DND-41 (cell line): ENCODE results near the gene DNAJC7.
"Not testable (repeated sequence)": the region's sequence is repeated elsewhere in the genome, so short reads cannot be mapped to it uniquely, and the experiment has no call there.

ENCODE experiments used
- ATAC-seq: fragments of 200-7000 bp; cut with Tn5 transposase; 3 replicates; pipeline ENCODE4 v1.9.1; 2021; ENCODE audit warnings: low read depth; ENCODE audit not compliant: insufficient read depth
- DNase-seq: peaks from one replicate; pipeline ENCODE4 v3.0.0-alpha.2; 2020
- H2AFZ ChIP-seq: 2 replicates; pipeline ENCODE4 v1.6.0; 2012; ENCODE audit warnings: low read depth, low read length
- H3K27ac ChIP-seq: 2 replicates; pipeline ENCODE4 v1.5.1; 2012; ENCODE audit warnings: low read length, inconsistent platforms
- H3K27me3 ChIP-seq: fragments of 200-600 bp; sonication (generic); 2 replicates; pipeline ENCODE4 v1.6.0; 2012; ENCODE audit warnings: low read length, mild to moderate bottlenecking, inconsistent platforms; ENCODE audit not compliant: insufficient read depth, poor library complexity
- H3K36me3 ChIP-seq: 2 replicates; pipeline ENCODE4 v1.5.1; 2012; ENCODE audit warnings: low read length, inconsistent platforms; ENCODE audit not compliant: insufficient read depth
- H3K4me1 ChIP-seq: 2 replicates; pipeline ENCODE4 v1.5.1; 2012; ENCODE audit warnings: mild to moderate bottlenecking, low read length; ENCODE audit not compliant: insufficient read depth
- H3K4me2 ChIP-seq: 2 replicates; pipeline ENCODE4 v1.6.0; 2012; ENCODE audit warnings: mild to moderate bottlenecking, moderate library complexity, low read length, inconsistent platforms; ENCODE audit not compliant: insufficient read depth
- H3K4me3 ChIP-seq, 2 experiments: fragments of 200-600 bp in 1 of 2; shearing (Covaris generic) in 1 of 2; 2 replicates each; pipeline ENCODE4 v1.5.1; 2012 to 2016; ENCODE audit warnings: inconsistent platforms in 2 of 2, low read length in 2 of 2, mild to moderate bottlenecking in 2 of 2, low read depth in 1 of 2, moderate library complexity in 1 of 2
- H3K79me2 ChIP-seq: 2 replicates; pipeline ENCODE4 v1.6.0; 2012; ENCODE audit warnings: low read length, inconsistent platforms; ENCODE audit not compliant: insufficient read depth
- H3K9ac ChIP-seq: 2 replicates; pipeline ENCODE4 v1.6.0; 2012; ENCODE audit warnings: low read depth, mild to moderate bottlenecking, inconsistent platforms, low read length, moderate library complexity
- H3K9me3 ChIP-seq: 2 replicates; pipeline ENCODE4 v1.5.1; 2012; ENCODE audit warnings: low read length, moderate library complexity, mild to moderate bottlenecking, inconsistent platforms; ENCODE audit not compliant: insufficient read depth, severe bottlenecking
- H4K20me1 ChIP-seq: 2 replicates; pipeline ENCODE4 v1.6.0; 2012; ENCODE audit warnings: low read length; ENCODE audit not compliant: insufficient read depth
- EZH2 ChIP-seq: IDR thresholded peaks from 3 replicates; pipeline ENCODE4 v1.6.1; 2012; ENCODE audit warnings: borderline replicate concordance, low read depth, mild to moderate bottlenecking, moderate library complexity, low read length, inconsistent platforms; ENCODE audit not compliant: severe bottlenecking
- TF ChIP-seq, protein P1 (sequence below): IDR thresholded peaks from 2 replicates; pipeline ENCODE4 v1.5.1; 2012; ENCODE audit warnings: borderline replicate concordance, low read length, moderate library complexity, mild to moderate bottlenecking; ENCODE audit not compliant: poor library complexity, severe bottlenecking; ENCODE audit errors: extremely low read depth

Gene DNAJC7

DNA sequence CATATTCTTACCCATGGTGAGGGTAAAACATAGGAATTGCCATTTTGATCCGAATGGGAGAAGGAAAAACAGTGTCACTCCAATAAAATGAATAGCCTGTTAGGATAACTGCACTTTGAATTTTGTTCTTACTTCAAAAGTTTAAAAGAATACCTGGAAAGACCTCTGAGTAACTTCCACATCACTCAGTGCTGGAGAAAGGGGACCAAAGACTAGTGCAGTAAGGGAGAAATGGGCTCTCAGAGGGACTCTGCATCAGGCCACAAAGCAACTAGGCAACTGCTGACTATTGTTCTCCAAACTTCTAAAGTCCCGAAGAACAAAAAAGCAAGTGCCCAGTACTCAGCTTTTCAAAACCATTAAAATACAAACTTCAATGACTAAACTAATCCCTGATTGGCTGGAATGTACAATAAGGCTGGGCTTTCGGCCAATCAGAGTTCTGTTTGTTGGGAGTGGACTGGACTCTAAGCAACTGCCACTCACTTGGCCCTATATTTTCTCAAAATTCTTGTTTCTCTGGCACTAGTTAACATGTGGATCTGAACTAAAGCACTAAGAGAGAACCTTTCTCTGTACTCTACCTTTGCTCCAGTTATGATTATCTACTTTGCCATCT lies 6.2 kb downstream of the DNAJC7 start:
- Histone ChIP-seq H3K9me3 (no peaks in the 10 kb centered on the region), H3K27me3 (no peaks in the 10 kb centered on the region), H3K4me2 (no peak overlapping the region), H2AFZ (no peak overlapping the region), H3K4me1 (peaks cover 20% of the 10 kb centered on the region), H3K9ac (no peak overlapping the region), H4K20me1 (peaks cover 40% of the 10 kb centered on the region), H3K4me3 (no peak overlapping the region), H3K79me2 (peaks cover 99% of the 10 kb centered on the region), H3K36me3 (peaks cover 13% of the 10 kb centered on the region), H3K27ac (no peak overlapping the region)
- no peak for TF ChIP-seq EZH2
- TF ChIP-seq, protein P1, sequence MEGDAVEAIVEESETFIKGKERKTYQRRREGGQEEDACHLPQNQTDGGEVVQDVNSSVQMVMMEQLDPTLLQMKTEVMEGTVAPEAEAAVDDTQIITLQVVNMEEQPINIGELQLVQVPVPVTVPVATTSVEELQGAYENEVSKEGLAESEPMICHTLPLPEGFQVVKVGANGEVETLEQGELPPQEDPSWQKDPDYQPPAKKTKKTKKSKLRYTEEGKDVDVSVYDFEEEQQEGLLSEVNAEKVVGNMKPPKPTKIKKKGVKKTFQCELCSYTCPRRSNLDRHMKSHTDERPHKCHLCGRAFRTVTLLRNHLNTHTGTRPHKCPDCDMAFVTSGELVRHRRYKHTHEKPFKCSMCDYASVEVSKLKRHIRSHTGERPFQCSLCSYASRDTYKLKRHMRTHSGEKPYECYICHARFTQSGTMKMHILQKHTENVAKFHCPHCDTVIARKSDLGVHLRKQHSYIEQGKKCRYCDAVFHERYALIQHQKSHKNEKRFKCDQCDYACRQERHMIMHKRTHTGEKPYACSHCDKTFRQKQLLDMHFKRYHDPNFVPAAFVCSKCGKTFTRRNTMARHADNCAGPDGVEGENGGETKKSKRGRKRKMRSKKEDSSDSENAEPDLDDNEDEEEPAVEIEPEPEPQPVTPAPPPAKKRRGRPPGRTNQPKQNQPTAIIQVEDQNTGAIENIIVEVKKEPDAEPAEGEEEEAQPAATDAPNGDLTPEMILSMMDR = no peak
- ATAC-seq (no peak), DNase-seq (no peak)

DNA sequence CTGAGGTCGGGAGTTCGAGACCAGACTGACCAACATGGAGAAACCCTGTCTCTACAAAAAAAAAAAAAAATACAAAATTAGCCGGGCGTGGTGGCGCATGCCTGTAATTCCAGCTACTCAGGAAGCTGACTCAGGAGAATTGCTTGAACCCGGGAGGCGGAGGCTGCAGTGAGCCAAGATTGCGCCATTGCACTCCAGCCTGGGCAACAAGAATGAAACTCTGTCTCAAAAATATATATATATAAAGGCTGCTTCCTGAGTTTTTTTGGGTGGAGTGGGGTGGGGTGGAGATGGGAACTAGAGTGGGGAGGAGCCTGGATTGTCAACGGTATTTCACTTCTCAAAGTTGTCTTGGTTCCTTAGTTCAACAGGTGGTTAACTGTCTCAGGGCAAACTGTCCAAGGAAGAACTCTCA lies 7.0 kb downstream of the DNAJC7 start:
- peaks cover 13% of the 10 kb centered on the region for H3K4me1 ChIP-seq
- not testable (repeated sequence) for H3K27me3 ChIP-seq, H3K9ac ChIP-seq, H3K4me3 ChIP-seq, H2AFZ ChIP-seq, H3K4me2 ChIP-seq, H3K27ac ChIP-seq, ATAC-seq, H3K9me3 ChIP-seq, DNase-seq
- peaks cover 99% of the 10 kb centered on the region for H3K79me2 ChIP-seq
- H3K36me3 ChIP-seq = peaks cover 13% of the 10 kb centered on the region
- peaks cover 41% of the 10 kb centered on the region for H4K20me1 ChIP-seq

GRCh38 chr17:42009170-42009569 lies 8.1 kb downstream of the DNAJC7 start:
- H2AFZ ChIP-seq = no peak overlapping the region
- H3K4me1 ChIP-seq = peaks cover 5% of the 10 kb centered on the region; the same call in 1 of the 2 replicates
- 0 out of 2 replicates have a peak overlapping the region, but pooled peaks have one; percentile 0 for H3K9ac ChIP-seq
- H3K79me2 ChIP-seq = peaks cover 99% of the 10 kb centered on the region
- peaks cover 8% of the 10 kb centered on the region for H3K36me3 ChIP-seq
- H4K20me1 ChIP-seq = peaks cover 50% of the 10 kb centered on the region
- ATAC-seq = no peak
- DNase-seq = no peak
- TF ChIP-seq EZH2 = no peak
- TF ChIP-seq, protein P1 = peak; percentile 39
- no peak overlapping the region for H3K4me2 ChIP-seq
- H3K27me3 ChIP-seq = no peaks in the 10 kb centered on the region
- no peak overlapping the region for H3K27ac ChIP-seq
- no peak overlapping the region for H3K4me3 ChIP-seq
- H3K9me3 ChIP-seq = no peaks in the 10 kb centered on the region

GRCh38 chr17:42005166-42005565 lies 12.1 kb downstream of the DNAJC7 start:
- no peak overlapping the region for H3K4me2 ChIP-seq
- TF ChIP-seq EZH2 = no peak
- TF ChIP-seq, protein P1 = no peak
- H3K27ac ChIP-seq = no peak overlapping the region
- no peak overlapping the region for H3K9ac ChIP-seq
- H4K20me1 ChIP-seq = peaks cover 57% of the 10 kb centered on the region
- no peak overlapping the region for H3K4me3 ChIP-seq
- H3K36me3 ChIP-seq = peaks cover 43% of the 10 kb centered on the region
- H3K79me2 ChIP-seq = peaks cover 98% of the 10 kb centered on the region
- ATAC-seq (no peak), DNase-seq (no peak)
- H3K27me3 ChIP-seq = no peaks in the 10 kb centered on the region
- H2AFZ ChIP-seq = no peak overlapping the region
- H3K9me3 ChIP-seq = no peaks in the 10 kb centered on the region
- no peaks in the 10 kb centered on the region for H3K4me1 ChIP-seq
